Aortic smooth muscle cell (primary cell): Measurements from ENCODE around the gene AMOTL1. TPM values are rescaled to one million over a fixed set of nuclear protein-coding genes. Genes with fewer than 3 reads are reported as not detected.

Experiments used
- total RNA-seq: library from RNA; depleted of rRNA; stranded (reverse); fragments of >200 nt; gene quantifications from 2 replicates; pipeline ENCODE4 v1.2.3, GENCODE V29; 2014

The AMOTL1 gene, protein sequence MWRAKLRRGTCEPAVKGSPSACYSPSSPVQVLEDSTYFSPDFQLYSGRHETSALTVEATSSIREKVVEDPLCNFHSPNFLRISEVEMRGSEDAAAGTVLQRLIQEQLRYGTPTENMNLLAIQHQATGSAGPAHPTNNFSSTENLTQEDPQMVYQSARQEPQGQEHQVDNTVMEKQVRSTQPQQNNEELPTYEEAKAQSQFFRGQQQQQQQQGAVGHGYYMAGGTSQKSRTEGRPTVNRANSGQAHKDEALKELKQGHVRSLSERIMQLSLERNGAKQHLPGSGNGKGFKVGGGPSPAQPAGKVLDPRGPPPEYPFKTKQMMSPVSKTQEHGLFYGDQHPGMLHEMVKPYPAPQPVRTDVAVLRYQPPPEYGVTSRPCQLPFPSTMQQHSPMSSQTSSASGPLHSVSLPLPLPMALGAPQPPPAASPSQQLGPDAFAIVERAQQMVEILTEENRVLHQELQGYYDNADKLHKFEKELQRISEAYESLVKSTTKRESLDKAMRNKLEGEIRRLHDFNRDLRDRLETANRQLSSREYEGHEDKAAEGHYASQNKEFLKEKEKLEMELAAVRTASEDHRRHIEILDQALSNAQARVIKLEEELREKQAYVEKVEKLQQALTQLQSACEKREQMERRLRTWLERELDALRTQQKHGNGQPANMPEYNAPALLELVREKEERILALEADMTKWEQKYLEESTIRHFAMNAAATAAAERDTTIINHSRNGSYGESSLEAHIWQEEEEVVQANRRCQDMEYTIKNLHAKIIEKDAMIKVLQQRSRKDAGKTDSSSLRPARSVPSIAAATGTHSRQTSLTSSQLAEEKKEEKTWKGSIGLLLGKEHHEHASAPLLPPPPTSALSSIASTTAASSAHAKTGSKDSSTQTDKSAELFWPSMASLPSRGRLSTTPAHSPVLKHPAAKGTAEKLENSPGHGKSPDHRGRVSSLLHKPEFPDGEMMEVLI
- total RNA-seq, result 40.8 and 55.1 TPM in 2 replicates

DNA sequence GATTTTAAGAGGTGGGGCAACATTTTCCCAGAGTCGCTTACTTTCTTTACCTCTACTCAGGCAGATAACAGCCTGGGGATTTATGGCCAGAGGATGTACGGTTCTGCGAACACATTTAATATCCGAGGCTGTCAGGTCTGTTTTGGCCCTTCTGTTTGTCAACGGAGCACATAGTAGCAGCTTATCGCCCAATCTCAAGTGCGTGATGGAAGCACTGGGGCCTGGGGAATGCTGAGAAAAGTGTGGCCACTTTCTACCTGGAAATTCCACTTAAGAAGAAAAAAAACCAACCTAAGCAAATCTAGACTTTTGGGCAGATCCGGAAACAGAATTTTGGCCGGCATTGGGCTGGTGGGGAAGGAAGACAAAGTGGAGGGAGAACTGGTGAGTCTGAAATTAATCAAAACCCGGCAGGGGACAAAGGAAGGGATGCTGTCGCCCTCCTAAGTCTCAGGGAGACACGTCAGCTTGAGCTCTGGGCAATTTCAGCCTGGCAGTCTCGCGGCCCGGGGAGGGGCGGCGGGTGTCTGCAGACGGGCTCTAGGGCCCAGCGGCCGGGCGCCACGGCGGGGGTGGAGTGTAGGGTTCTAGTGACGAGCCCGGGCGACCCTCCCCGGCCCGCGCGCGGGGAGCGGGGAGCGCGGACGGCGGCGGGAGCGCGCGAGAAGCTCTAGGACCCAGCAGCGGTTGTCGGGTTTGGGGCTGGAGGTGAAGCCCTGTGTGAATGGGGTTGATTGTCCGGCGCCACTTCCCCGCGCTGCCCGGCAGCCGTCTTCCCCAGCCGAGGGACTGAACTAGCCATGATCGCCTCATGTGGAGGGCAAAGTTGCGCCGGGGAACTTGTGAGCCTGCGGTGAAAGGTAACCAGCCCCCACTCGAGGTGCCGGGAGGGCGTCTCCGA, at the start of gene AMOTL1:
Gene AMOTL1, plus strand, starts transcription at position 656 of the 901 bp plus-strand sequence. Its CDS starts 156 bp downstream, at position 812.

Other genes with a start within 250 kb of the AMOTL1 start
- 4.8 and 5.0 TPM in 2 replicates for gene FUT4, start 224.4 kb upstream of the AMOTL1 start, total RNA-seq
- 2.6 and 3.0 TPM in 2 replicates for gene PIWIL4, start 201.0 kb upstream of the AMOTL1 start, total RNA-seq
- 41.4 and 49.9 TPM in 2 replicates for gene CWC15, start 205.2 kb downstream of the AMOTL1 start, total RNA-seq
- gene KDM4D, start 205.4 kb downstream of the AMOTL1 start, total RNA-seq, result 0.50 and 0.53 TPM in 2 replicates